Stimulated activated CD8-positive, alpha-beta memory T cell treated with anti-CD3 and anti-CD28 coated beads, Interleukin-15, amount 100 ng/mL, for 4 hours (primary cell): ENCODE measurements around the gene ENHO.
"Not testable (repeated sequence)": the region's sequence is repeated elsewhere in the genome, so short reads cannot be mapped to it uniquely, and the experiment has no call there.

ENCODE experiments used
- DNase-seq, 2 donors: peaks; one replicate each; pipeline ENCODE4 v3.0.0-alpha.2; 2020; ENCODE audit warnings: low read depth in 2 of 2

Gene ENHO

DNA sequence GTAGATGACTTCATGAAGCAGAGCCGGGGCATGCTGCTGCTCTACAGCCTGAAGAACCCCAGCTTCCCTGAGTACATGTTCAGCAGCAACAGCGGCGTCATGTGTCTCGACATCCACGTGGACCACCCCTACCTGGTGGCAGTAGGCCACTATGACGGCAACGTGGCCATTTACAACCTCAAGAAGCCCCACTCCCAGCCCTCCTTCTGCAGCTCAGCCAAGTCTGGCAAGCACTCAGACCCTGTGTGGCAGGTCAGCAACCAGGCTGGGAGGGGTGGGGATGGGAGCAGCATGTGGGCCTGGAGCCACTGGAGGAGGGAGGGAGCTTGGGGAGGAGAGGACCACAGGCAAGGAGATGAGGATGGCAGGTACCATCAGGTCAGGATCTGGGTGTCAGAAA, 16.2 kb downstream of the ENHO start:
- DNase-seq = no peak

DNA sequence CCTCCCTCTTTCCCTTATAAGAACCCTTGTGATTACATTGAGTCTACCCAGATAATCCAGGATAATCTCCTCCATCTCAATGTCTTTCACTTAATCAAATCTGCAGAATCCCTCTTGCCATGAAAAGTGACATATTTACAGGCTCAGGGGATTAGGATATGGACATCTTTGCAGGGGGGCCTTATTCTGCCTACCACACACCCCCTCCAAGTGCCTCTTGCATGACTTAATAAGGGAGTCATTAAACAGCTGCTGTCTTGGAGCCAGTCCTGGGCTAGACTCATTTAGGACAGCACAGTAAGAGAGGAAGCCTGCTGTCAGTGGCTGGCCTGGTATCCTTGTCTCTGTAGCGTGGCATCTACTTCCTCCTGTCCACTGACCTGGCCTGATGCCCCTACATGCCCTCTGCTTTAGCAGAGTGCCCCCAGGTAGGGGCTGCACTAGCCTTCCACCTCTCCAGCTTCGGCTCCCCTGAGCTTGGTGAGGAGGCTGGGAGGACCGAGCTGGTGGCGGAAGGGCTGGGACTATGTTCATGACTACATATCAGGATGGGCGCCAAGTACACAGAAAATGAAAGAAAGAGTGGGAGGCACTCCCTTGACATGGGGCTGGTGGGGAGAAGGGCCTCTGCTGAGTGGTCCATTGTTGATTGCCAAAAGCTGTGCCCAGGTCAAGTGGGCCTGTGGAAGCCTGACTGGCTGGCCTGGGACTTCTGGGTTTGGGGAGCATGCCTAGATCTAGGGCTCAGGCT, 17.2 kb downstream of the ENHO start:
- DNase-seq = no peak

DNA sequence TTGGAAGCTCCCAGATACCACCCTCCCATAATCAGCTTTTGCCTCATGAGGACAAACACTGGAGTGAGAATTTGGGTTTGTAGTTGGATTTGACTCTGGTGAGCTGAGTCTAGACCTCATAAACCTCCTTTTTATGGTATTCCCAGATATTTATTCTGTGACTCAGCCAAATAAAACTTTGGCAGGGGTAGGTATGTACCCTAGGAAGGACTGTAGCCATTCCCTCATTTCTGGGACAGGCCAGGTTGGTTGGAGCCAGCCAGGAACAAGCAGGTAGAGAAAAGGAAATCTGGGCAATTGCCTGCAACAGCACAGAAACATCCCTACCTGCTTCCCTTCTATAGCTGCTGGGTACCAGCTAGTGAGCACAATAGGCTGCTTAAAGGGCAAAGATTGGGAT, 19.4 kb downstream of the ENHO start:
- no peak for DNase-seq

DNA sequence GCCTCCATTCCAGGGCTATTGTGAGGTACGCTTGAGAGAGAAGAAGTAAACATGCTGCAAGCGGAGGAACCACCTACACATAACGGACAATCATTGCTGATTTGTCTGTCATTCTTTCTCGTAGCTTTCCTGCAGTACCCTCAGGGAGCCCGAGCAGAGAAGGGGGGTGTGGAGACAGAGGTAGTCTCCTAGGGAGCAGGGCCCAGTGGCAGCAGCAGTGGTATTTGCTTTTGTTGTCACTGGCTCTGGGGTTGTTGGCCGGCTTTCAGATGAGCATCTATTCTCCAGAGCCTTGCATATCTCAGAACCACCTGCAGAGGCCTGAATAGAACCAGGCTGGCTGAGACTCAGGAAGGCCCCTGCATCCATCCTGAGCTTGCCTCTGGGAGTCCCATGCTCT, 19.9 kb downstream of the ENHO start:
- no peak for DNase-seq

DNA sequence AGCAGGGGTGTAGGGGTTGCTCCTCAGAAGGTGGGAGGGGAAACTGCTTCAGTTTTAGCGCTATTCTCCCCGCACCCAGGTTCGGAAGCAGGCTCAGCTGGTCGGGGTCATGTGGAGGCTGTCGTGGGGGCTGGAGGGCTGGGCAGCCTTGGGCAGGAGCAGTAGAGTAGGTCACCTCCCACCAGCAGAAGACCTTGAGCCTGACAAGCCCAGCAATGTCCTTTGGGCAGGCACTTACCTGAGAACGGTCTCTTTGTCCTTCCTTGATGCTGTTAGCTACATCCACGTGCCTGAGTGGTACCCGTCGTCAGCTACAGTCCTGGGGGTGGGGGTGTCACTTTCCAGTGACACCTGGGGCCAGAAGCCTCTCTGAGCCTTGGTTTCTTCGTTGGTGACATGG, 20.3 kb downstream of the ENHO start:
- no peak for DNase-seq

DNA sequence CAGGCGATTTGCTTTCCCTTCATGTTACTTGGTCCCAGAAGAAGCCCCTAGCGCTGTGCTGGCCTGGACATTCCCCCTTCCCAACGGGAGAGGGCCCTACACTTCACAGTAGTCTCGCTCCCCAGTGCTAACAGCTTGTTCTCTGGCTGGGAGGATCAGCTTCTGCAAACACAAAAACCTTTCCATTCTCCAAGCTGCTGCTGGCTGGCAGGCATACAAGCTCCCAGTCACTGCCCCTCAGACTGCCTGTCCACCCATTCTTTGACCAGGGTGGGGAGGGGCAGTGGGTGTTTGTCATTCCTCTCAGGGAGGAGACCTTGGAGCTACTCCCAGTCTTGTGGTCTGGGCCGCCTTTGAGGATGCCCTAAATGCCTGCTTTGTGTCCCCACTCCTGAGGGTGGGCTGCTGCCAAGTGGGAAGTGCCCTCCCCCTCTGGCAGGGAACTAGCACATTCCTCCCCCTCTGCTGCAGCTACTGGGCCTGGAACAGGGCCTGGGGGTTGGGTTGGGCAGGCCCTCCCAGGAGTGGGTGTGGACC, 20.8 kb downstream of the ENHO start:
- DNase-seq = no peak

DNA sequence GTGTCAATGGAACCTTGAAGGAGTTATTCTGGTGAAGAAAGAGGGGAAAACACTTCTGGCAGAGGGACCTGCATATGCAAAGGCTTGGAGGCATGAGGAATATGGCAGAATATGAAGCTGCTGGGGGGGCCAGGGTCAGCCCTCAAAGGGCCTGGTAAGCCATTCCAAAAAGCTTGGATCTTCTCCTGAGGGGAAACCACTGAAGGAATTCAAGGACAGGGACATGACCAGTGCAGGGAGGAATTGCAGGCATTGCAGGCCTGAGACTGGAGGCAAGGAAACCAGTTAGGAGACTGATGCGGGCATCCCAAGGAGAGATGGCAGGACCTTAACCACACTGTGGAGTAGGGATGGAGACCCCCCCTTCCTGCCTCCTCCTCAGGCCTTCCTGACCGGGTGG, 21.4 kb downstream of the ENHO start:
- DNase-seq = no peak

DNA sequence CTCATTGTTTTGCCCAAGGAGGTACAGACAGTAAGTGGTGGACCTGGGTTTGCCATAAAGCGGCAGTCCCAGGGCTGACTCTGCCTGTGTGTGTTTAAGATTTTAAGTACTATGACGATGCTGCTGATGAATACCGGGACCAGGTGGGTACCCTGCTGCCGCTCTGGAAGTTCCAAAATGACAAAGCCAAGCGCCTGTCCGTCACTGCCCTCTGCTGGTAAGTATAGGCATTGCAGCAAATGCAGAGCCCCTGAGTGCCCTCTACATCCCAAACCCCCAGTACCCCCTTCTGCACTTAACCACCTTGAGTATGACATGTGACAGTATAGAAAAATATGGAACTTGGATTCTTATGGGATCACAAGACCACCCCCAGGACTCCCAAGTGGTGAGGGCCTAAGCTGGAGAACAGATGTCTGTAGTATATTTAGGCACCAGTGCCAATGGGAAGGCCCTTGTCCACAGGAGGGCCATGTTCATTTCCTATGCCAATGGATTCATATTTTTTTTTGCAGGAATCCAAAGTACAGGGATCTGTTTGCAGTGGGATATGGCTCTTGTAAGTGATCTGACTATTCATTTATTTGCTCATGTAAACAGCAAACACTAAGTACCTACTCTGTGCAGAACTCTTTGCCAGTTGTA, 22.0 kb downstream of the ENHO start:
- DNase-seq = peak; percentile 46 to 59

- no peak for DNase-seq
These were observed 23.7 kb downstream of the ENHO start for GRCh38 chr9:34499076-34499475.

GRCh38 chr9:34498553-34498952, 24.2 kb downstream of the ENHO start:
- DNase-seq = no peak

- no peak for DNase-seq
These were observed 26.6 kb downstream of the ENHO start for GRCh38 chr9:34496149-34496712.

DNA sequence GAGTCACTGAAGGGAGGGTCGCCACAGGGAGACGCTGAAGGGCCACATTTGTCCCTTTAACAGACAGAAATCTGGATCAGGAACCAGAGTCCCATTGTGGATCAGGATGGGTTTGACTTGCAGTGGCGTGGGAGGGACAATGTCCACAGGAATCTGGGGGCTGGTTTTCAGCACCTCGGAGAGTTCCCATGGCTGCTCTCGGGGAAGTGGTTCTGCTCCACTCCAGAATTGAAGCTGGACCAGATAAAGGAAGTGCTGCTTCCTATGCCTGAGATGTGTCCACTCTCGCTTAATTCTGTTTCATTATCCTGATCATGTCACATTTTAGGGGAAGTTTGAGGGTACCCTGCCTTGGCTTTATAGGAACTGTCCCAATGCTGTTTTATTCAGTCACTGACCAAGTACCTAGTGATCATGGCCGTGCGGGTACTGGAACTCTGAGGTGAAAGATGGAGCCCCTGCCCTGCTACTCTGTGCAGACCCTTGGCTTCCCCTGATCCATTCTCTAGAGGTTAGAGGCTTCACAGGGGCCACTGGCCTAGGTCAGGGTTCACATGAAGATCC, 28.7 kb downstream of the ENHO start:
- no peak for DNase-seq

GRCh38 chr9:34492051-34492450, 30.7 kb downstream of the ENHO start:
- no peak for DNase-seq

- DNase-seq = no peak
These were observed 31.2 kb downstream of the ENHO start for GRCh38 chr9:34491596-34491995.

DNA sequence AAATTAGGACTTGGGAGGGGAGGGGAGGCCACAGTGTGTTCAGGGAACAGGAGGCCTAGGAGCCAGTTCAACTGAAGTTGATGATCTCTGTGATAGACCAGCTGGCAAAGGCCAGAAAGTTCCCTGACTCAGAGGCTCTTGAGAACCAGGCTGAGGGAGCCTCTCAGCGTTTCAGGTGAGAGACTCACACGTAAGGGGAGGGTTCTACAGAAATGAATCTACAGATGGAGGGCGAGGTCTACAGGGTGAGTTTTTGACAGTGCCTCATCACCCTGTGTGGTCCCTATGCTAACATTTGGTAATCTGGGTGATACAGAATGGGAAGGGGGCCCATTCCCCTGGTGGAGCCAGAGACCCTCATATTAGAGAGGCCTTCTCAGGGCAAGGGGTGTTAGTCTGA, 32.0 kb downstream of the ENHO start:
- no peak for DNase-seq

- no peak for DNase-seq
These were observed 32.4 kb downstream of the ENHO start for GRCh38 chr9:34490360-34490759.

GRCh38 chr9:34486572-34486971, 36.2 kb downstream of the ENHO start:
- DNase-seq = no peak

- no peak for DNase-seq
These were observed 37.0 kb downstream of the ENHO start for GRCh38 chr9:34485822-34486221.

DNA sequence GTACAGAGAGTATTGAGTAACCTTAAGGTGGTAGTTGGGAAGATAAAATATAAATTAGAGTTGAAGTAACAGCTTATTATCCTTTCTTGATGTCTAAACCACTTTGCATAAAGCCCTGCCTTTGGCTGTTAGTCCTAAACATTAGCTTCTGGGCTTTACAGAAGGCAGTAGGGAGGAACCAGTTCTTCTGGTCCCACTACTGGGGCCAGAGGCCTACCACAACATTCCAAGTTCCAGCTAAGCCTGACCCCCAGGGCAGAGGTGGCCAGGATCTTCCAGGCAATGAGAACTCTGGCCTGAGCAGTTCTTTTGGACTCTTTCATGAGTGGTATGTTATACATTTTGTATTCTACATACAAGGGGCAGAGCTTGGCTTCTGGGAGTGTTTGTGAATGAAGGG, 38.1 kb downstream of the ENHO start:
- DNase-seq = no peak

- DNase-seq = not testable (repeated sequence)
These were observed 40.0 kb downstream of the ENHO start for GRCh38 chr9:34482746-34483145.

DNA sequence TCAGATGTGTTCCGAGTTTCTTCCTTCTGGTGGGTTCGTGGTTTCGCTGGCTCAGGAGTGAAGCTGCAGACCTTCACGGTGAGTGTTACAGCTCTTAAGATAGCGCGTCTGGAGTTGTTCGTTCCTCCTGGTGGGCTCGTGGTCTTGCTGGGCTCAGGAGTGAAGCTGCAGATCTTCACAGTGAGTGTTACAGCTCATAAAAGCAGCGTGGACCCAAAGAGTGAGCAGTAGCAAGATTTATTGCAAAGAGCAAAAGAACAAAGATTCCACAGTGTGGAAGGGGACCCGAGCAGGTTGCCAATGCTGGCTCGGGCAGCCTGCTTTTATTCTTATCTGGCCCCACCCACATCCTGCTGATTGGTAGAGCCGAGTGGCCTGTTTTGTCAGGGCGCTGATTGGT, 41.2 kb downstream of the ENHO start:
- not testable (repeated sequence) for DNase-seq

- no peak for DNase-seq
These were observed 43.3 kb downstream of the ENHO start for GRCh38 chr9:34479431-34479866.

DNA sequence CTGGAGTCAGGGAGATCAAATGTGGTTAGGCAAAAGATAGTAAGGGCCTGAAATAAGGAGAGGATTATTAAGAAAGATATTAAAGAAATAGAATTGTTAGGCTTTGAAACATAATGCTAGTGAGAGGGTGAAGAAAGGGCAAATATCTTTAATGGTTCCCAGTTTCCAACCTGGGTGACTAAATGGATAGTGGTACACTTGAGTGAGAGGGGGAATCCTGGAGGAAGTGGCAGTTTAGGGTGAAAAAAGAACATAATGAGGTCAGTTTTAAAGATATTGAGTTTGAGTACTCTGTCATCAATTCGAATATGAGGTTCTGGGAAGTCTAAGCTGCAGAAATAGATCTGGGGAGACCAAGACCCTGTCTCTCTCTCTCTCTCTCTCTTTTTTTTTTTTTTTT, 45.2 kb downstream of the ENHO start:
- DNase-seq = no peak
